Right lobe of liver (tissue), 6 donors: ENCODE measurements around the gene PKN3. TPM values are rescaled to one million over a fixed set of nuclear protein-coding genes. Genes with fewer than 3 reads are reported as not detected.

ENCODE experiments used
- ATAC-seq, 4 donors: fragments of 200-7000 bp; cut with Tn5 transposase; one replicate each; pipeline ENCODE4 v1.9.1; 2020; ENCODE audit warnings: mild to moderate bottlenecking in 4 of 4, moderate library complexity in 4 of 4
- DNase-seq, 3 donors: peaks; one replicate each; pipeline ENCODE4 v3.0.0-alpha.2; 2020
- H3K27ac ChIP-seq, 3 donors: fragments of 200-600 bp; one replicate each; pipeline ENCODE4 v1.8.0; 2022
- H3K27me3 ChIP-seq, 2 donors: fragments of 200-600 bp; one replicate each; pipeline ENCODE4 v1.8.0; 2022
- H3K36me3 ChIP-seq, 4 donors: fragments of 200-600 bp; sonication (generic) in 1 of 4; one replicate each; pipeline versions ENCODE4 v1.5.1 to v1.8.0; 2017 to 2022; ENCODE audit warnings: control low read depth in 1 of 4
- H3K4me1 ChIP-seq, 4 donors: fragments of 200-600 bp; sonication (generic) in 1 of 4; one replicate each; pipeline versions ENCODE4 v1.5.1 to v1.8.0; 2017 to 2022; ENCODE audit warnings: control low read depth in 1 of 4
- H3K4me3 ChIP-seq, 3 donors: fragments of 200-600 bp; one replicate each; pipeline ENCODE4 v1.8.0; 2022
- H3K9me3 ChIP-seq, 4 donors: fragments of 200-600 bp; sonication (generic) in 1 of 4; one replicate each; pipeline versions ENCODE4 v1.5.1 to v1.8.0; 2017 to 2022; ENCODE audit warnings: control low read depth in 1 of 4
- POLR2A ChIP-seq: fragments of 450-650 bp; IDR thresholded peaks from one replicate; pipeline ENCODE4 v1.6.1; 2017; ENCODE audit warnings: antibody characterized with exemption, mild to moderate bottlenecking
- WGBS: methylation state at CpG from one replicate; pipeline ENCODE4 v1.1.6; 2018; ENCODE audit warnings: low coverage, low lambda C conversion rate; ENCODE audit not compliant: insufficient coverage; ENCODE audit errors: missing lambda C conversion rate; 5-methylcytosine and 5-hydroxymethylcytosine counted together
- intact Hi-C, 2 donors: fragments of 100-400 bp; cut with DNase I; formaldehyde crosslinking; loops; one replicate each; pipeline versions ENCODE4 v1.11.2 to v1.14.1; 2022
- total RNA-seq, 6 experiments: library from RNA; depleted of rRNA in 2 of 6; stranded (reverse); fragments of >200 nt in 2 of 6; fragmentation: NEBNext Ultra II Directional in 3 of 6; extraction: Animal tissue kit (Norgen Biotek cat#: 25700) in 3 of 6; gene quantifications; one replicate each; pipeline versions ENCODE4 v1.1.0 to v1.2.4, GENCODE V29; 2016 to 2023
- TF ChIP-seq, protein P1 (sequence below), 4 donors: fragments of 200-600 bp in 3 of 4; fragments of 450-650 bp in 1 of 4; IDR thresholded peaks; one replicate each; pipeline versions ENCODE4 v1.5.1 to v1.8.0; 2016 to 2022; ENCODE audit warnings: antibody characterized with exemption in 4 of 4, mild to moderate bottlenecking in 2 of 4
- donor health status: DM: no; HTN: yes; CAD: no.
- donor health status: DM: no; HTN: no; CAD: no.
- donor health status: DM: no; HTN: no; CAD: no.
- donor health status: DM: no; HTN: yes; CAD: no.
- donor health status: DM: no; HTN: yes; CAD: no.

The PKN3 gene
- total RNA-seq, 6 experiments from 2014 or later, result 0.81 to 4.9 (median 2.4) TPM

DNA sequence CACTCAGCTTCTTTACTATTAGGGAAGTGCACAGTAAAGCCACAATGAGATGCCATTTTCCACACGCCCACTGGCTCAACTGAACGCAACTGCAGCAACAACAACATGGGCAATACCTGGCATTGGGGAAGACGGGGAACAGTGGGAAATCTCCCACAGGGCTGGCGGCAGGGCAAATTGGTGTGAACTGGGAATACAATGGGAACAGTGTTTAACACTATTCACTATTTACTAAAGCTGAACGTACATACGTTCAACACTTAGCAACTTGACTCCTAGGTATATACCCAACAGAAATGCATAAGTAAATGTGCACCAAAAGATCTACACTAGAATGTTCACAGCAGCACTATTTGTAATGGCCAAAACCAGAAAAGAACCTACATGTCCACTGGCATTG is 55.3 kb downstream of the PKN3 start:
- 94% methylated on average over 3 of the region's 6 CpGs for WGBS
- no peak for TF ChIP-seq POLR2A
- TF ChIP-seq, protein P1, sequence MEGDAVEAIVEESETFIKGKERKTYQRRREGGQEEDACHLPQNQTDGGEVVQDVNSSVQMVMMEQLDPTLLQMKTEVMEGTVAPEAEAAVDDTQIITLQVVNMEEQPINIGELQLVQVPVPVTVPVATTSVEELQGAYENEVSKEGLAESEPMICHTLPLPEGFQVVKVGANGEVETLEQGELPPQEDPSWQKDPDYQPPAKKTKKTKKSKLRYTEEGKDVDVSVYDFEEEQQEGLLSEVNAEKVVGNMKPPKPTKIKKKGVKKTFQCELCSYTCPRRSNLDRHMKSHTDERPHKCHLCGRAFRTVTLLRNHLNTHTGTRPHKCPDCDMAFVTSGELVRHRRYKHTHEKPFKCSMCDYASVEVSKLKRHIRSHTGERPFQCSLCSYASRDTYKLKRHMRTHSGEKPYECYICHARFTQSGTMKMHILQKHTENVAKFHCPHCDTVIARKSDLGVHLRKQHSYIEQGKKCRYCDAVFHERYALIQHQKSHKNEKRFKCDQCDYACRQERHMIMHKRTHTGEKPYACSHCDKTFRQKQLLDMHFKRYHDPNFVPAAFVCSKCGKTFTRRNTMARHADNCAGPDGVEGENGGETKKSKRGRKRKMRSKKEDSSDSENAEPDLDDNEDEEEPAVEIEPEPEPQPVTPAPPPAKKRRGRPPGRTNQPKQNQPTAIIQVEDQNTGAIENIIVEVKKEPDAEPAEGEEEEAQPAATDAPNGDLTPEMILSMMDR (IDR thresholded peaks at IDR 0.05), result no peak
- DNase-seq, result no peak
- peaks cover 0 to 22% (median 10%) of the 10 kb centered on the region in 4 donors for H3K36me3 ChIP-seq
- H3K27me3 ChIP-seq, result no peaks in the 10 kb centered on the region
- ATAC-seq, result no peak
- H3K27ac ChIP-seq, result no peak overlapping the region
- H3K4me3 ChIP-seq, result no peak overlapping the region
- H3K9me3 ChIP-seq, result no peaks in the 10 kb centered on the region
- H3K4me1 ChIP-seq, result peaks cover 0 to 18% (median 8%) of the 10 kb centered on the region in 4 donors
- intact Hi-C loops, result no loop called here

DNA sequence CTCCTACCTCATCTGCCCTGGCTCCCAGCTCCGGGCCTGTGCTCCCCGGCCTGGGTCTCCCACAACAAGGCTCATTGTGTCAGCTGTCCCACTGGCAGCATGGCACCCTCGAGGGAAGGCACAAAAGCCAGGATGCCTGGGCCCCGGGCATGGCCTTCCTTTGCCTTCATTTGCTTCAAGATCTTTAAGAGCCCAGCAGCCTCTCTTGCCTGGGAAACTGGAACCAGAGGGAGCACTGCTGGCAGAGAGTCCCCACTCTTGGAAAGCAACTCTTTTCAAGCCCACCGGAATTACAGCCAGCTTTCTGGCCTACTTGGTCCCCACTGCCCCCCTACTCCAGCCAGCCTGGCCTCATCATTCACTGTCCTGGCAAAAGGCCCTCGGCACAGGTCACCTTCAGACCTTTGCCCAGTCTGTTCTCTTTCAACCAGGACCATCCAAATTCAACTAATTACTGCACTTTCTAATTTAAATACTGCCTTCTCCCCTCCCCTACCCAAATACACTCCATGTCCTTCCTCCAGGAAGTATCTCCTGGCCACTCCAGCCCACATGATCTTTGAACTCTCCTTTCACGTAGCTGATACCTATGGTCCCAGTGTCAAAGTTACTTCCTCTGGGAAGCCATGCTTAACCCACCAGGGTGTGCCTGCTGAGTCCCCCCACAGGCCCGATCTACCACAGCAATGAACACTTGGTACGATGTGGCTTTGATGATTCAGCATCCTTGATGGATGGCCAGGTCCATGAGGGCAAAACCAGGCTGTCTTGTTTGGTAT is 60.6 kb downstream of the PKN3 start:
- Histone ChIP-seq H3K4me1 (peaks cover 0 to 60% (median 28%) of the 10 kb centered on the region in 4 donors), H3K27me3 (no peaks in the 10 kb centered on the region), H3K36me3 (no peaks in the 10 kb centered on the region), H3K4me3 (no peak overlapping the region), H3K9me3 (no peaks in the 10 kb centered on the region), H3K27ac (peak overlapping the region; percentile 84 to 97 (median 90))
- DNase-seq (peak; percentile 64 to 83 (median 78)), ATAC-seq (peak; percentile 79 to 86 (median 84))
- 42% methylated on average over 8 of the region's 9 CpGs for whole genome bisulfite sequencing
- TF ChIP-seq, protein P1 (IDR thresholded peaks at IDR 0.05), result no peak
- peak; percentile 63 for TF ChIP-seq POLR2A
- intact Hi-C loops, result no loop called here

DNA sequence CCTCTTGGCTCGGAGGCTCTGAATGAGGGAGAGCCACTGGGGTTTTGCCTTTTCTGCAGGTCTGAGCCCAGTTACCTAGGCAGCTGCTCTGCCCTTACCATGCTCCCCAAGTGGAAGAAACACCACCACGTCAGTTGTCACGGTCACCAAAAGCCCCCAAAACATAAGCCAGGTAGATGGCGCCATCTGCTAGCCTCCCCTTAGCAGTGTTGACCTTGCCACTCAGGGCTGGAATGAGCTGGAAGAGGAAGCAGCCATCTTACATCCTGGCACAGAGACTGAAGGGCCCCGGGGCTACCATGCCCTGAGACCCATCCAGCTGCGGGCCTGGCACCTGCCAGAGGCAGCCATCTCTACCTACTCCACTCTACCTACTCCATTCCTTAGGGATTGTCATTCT is 62.1 kb downstream of the PKN3 start:
- Histone ChIP-seq H3K4me3 (no peak overlapping the region), H3K27ac (peak overlapping the region in 2 of 3 donors; percentile 90 to 97), H3K27me3 (no peaks in the 10 kb centered on the region), H3K9me3 (no peaks in the 10 kb centered on the region), H3K4me1 (peaks cover 0 to 60% (median 28%) of the 10 kb centered on the region in 4 donors), H3K36me3 (no peaks in the 10 kb centered on the region)
- intact Hi-C loops, result no loop called here
- no peak for TF ChIP-seq POLR2A
- TF ChIP-seq, protein P1 (IDR thresholded peaks at IDR 0.05), result no peak
- DNase-seq (no peak), ATAC-seq (no peak)
- WGBS, result 100% methylated on average over 1 of the region's 6 CpGs

GRCh38 chr9:128765499-128765898 is 63.2 kb downstream of the PKN3 start:
- peak in 1 of 3 donors; percentile 72 for DNase-seq
- 35% methylated on average over 3 of the region's 3 CpGs for WGBS
- intact Hi-C loops, result no loop called here
- peak; percentile 69 to 83 (median 75) for ATAC-seq
- H3K27me3 ChIP-seq, result no peaks in the 10 kb centered on the region
- no peaks in the 10 kb centered on the region for H3K9me3 ChIP-seq
- TF ChIP-seq, protein P1 (IDR thresholded peaks at IDR 0.05), result no peak
- no peak for TF ChIP-seq POLR2A
- H3K36me3 ChIP-seq, result no peaks in the 10 kb centered on the region
- peak overlapping the region in 2 of 3 donors; percentile 54 to 69 for H3K27ac ChIP-seq
- H3K4me3 ChIP-seq, result peak overlapping the region in 2 of 3 donors; percentile 14 to 22
- peaks cover 0 to 64% (median 31%) of the 10 kb centered on the region in 4 donors for H3K4me1 ChIP-seq
